ACC112 (cell line): ENCODE results near the gene RAP1GAP2.

Source experiments
- H2AFZ ChIP-seq: fragments of 200-600 bp; sonication (generic); one replicate; pipeline ENCODE4 v1.6.0; 2017; ENCODE audit warnings: antibody characterized with exemption, low read length; ENCODE audit not compliant: unreplicated experiment
- H3K27ac ChIP-seq: fragments of 200-600 bp; sonication (generic); 2 replicates; pipeline ENCODE4 v1.5.1; 2014; ENCODE audit warnings: low read depth, mild to moderate bottlenecking, antibody characterized with exemption, low read length, moderate library complexity
- H3K27me3 ChIP-seq: fragments of 200-600 bp; sonication (generic); 2 replicates; pipeline ENCODE4 v1.6.1; 2014; ENCODE audit warnings: mild to moderate bottlenecking, antibody characterized with exemption, low read length, moderate library complexity, mixed read lengths; ENCODE audit not compliant: insufficient read depth
- H3K36me3 ChIP-seq: fragments of 200-600 bp; sonication (generic); 2 replicates; pipeline ENCODE4 v1.6.1; 2016; ENCODE audit warnings: mild to moderate bottlenecking, antibody characterized with exemption, low read length, moderate library complexity, mixed read lengths; ENCODE audit not compliant: insufficient read depth
- H3K4me1 ChIP-seq: fragments of 200-600 bp; sonication (generic); one replicate; pipeline ENCODE4 v1.6.1; 2016; ENCODE audit warnings: low read length, mixed read lengths; ENCODE audit not compliant: insufficient read depth, unreplicated experiment, control insufficient read depth
- H3K4me3 ChIP-seq: fragments of 200-600 bp; sonication (generic); 2 replicates; pipeline ENCODE4 v1.5.1; 2014; ENCODE audit warnings: mild to moderate bottlenecking, low read depth, low read length
- H3K79me2 ChIP-seq: fragments of 200-600 bp; sonication (generic); one replicate; pipeline ENCODE4 v1.6.0; 2016; ENCODE audit warnings: low read length; ENCODE audit not compliant: control insufficient read depth, unreplicated experiment, insufficient read depth

RAP1GAP2 gene

DNA sequence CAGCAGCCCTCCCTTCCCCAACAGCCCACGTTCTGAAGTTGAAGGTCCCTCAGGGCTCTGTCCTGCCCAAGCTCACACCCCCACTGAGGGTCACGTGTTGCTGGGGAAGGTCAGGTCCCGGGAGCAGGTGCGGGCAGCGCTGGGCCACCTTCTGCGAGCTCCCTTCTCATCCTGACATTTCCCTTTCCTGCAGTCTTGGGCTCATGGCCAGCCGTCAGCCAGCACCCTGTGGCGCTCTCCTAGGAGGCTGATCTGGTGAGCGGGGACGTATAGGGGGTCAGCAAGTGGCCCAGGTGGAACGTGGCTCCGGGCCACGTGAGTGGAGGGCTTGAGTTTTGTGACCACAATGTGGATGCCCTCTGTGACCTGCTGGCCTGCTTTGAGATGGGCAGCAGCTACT, 73.4 kb downstream of the RAP1GAP2 start:
- Histone ChIP-seq H3K27me3 (no peaks in the 10 kb centered on the region), H2AFZ (no peak overlapping the region), H3K79me2 (no peaks in the 10 kb centered on the region), H3K4me1 (peaks cover 15% of the 10 kb centered on the region), H3K36me3 (no peaks in the 10 kb centered on the region), H3K27ac (no peak overlapping the region), H3K4me3 (no peak overlapping the region)

DNA sequence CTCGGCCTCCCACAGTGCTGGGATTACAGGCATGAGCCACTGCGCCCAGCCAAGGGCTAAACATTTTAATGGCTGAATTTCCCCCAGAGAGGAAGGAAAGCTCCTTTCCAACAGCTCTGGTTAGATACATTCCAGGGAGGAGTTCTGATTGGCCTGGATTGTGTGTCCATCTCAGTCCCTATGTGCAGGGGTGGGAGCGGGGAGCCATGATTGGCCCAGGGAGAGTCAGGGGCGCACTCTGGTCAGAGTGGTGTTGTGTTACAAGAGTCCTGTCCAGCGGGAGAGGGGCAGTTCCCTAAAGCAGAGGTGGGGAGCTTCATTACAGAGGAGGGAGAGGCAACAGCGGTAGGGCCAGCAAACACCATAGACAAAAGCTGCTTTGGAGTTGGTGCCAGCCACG, 75.0 kb downstream of the RAP1GAP2 start:
- Histone ChIP-seq H3K79me2 (no peaks in the 10 kb centered on the region), H3K27ac (no peak overlapping the region), H3K36me3 (no peaks in the 10 kb centered on the region), H3K4me1 (peaks cover 15% of the 10 kb centered on the region), H2AFZ (no peak overlapping the region), H3K4me3 (no peak overlapping the region), H3K27me3 (no peaks in the 10 kb centered on the region)

- H3K36me3 ChIP-seq: no peaks in the 10 kb centered on the region
- H3K27me3 ChIP-seq: no peaks in the 10 kb centered on the region
- H3K27ac ChIP-seq: no peak overlapping the region
- no peak overlapping the region for H3K4me3 ChIP-seq
- no peak overlapping the region for H2AFZ ChIP-seq
- no peaks in the 10 kb centered on the region for H3K79me2 ChIP-seq
- peaks cover 15% of the 10 kb centered on the region for H3K4me1 ChIP-seq
Measured at GRCh38 chr17:2871720-2872119, 75.5 kb downstream of the RAP1GAP2 start.

DNA sequence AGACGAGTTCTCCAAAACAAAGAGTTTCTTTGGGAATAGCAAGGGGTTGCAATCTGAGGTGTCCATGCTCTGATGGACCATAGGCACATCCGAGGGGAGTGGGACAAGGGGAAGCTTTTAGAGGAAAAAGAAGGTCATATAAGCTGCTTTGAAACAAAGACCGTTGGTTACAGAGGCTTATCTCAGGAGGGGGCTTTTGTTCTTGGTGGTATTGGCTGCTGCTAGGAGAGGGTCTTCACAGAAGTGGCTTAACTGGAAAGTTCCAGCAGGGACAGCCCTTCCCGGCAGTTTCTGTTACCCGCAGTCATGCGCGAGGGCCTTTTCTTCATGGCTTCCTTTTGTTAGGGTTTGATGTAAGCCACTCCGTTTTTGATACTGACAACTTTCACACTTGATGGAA, 76.0 kb downstream of the RAP1GAP2 start:
- Histone ChIP-seq H3K4me1 (peaks cover 10% of the 10 kb centered on the region), H3K36me3 (no peaks in the 10 kb centered on the region), H3K27ac (no peak overlapping the region), H2AFZ (no peak overlapping the region), H3K79me2 (no peaks in the 10 kb centered on the region), H3K4me3 (no peak overlapping the region), H3K27me3 (no peaks in the 10 kb centered on the region)

- H3K27ac ChIP-seq: no peak overlapping the region
- no peak overlapping the region for H2AFZ ChIP-seq
- H3K36me3 ChIP-seq: no peaks in the 10 kb centered on the region
- no peaks in the 10 kb centered on the region for H3K4me1 ChIP-seq
- H3K4me3 ChIP-seq: no peak overlapping the region
- H3K27me3 ChIP-seq: no peaks in the 10 kb centered on the region
- H3K79me2 ChIP-seq: no peaks in the 10 kb centered on the region
Measured at GRCh38 chr17:2874189-2874686, 78.0 kb downstream of the RAP1GAP2 start.

- no peak overlapping the region for H3K27ac ChIP-seq
Measured at GRCh38 chr17:2875608-2876007, 79.4 kb downstream of the RAP1GAP2 start.

GRCh38 chr17:2876467-2876866, 80.2 kb downstream of the RAP1GAP2 start:
- H3K27me3 ChIP-seq: no peaks in the 10 kb centered on the region
- H3K4me3 ChIP-seq: no peak overlapping the region
- H3K4me1 ChIP-seq: no peaks in the 10 kb centered on the region
- H3K79me2 ChIP-seq: no peaks in the 10 kb centered on the region
- H3K27ac ChIP-seq: no peak overlapping the region
- H2AFZ ChIP-seq: no peak overlapping the region
- no peaks in the 10 kb centered on the region for H3K36me3 ChIP-seq

More at GRCh38 chr17:2875608-2876007, 79.4 kb downstream of the RAP1GAP2 start:
- H3K4me1 ChIP-seq: no peaks in the 10 kb centered on the region
- no peaks in the 10 kb centered on the region for H3K79me2 ChIP-seq
- H3K4me3 ChIP-seq: no peak overlapping the region
- H2AFZ ChIP-seq: no peak overlapping the region
- H3K36me3 ChIP-seq: no peaks in the 10 kb centered on the region
- no peaks in the 10 kb centered on the region for H3K27me3 ChIP-seq

GRCh38 chr17:2878751-2879254, 82.6 kb downstream of the RAP1GAP2 start:
- no peaks in the 10 kb centered on the region for H3K36me3 ChIP-seq
- no peak overlapping the region for H3K4me3 ChIP-seq
- no peaks in the 10 kb centered on the region for H3K79me2 ChIP-seq
- H2AFZ ChIP-seq: no peak overlapping the region
- no peak overlapping the region for H3K27ac ChIP-seq
- no peaks in the 10 kb centered on the region for H3K27me3 ChIP-seq
- peaks cover 10% of the 10 kb centered on the region for H3K4me1 ChIP-seq

DNA sequence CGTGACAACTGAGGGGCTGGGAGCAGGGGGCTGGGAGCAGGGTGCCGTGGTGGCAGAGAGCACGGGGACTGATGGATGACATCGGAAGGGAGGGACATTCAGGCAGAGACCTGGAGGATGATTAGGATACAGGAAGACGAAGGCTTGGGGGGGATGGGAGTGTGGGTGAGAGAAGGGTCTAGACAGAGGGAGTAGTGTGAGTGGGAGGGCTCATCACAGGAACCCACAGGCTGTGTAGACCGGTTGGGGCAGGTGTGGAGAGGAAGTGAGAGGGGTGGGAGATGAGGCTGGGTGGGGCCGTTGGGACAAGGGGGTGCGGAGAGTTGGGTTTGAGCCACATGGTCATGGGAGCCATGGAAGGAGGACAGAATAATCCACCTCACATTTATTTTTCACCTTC, 83.8 kb downstream of the RAP1GAP2 start:
- H3K4me1 ChIP-seq: peaks cover 12% of the 10 kb centered on the region
- no peak overlapping the region for H2AFZ ChIP-seq
- no peaks in the 10 kb centered on the region for H3K79me2 ChIP-seq
- H3K36me3 ChIP-seq: no peaks in the 10 kb centered on the region
- H3K27me3 ChIP-seq: no peaks in the 10 kb centered on the region
- H3K4me3 ChIP-seq: no peak overlapping the region
- H3K27ac ChIP-seq: no peak overlapping the region

GRCh38 chr17:2881295-2881694, 85.1 kb downstream of the RAP1GAP2 start:
- H3K27me3 ChIP-seq: no peaks in the 10 kb centered on the region
- no peak overlapping the region for H3K4me3 ChIP-seq
- H3K4me1 ChIP-seq: peaks cover 12% of the 10 kb centered on the region
- H3K79me2 ChIP-seq: no peaks in the 10 kb centered on the region
- H3K36me3 ChIP-seq: no peaks in the 10 kb centered on the region
- no peak overlapping the region for H3K27ac ChIP-seq
- H2AFZ ChIP-seq: no peak overlapping the region

DNA sequence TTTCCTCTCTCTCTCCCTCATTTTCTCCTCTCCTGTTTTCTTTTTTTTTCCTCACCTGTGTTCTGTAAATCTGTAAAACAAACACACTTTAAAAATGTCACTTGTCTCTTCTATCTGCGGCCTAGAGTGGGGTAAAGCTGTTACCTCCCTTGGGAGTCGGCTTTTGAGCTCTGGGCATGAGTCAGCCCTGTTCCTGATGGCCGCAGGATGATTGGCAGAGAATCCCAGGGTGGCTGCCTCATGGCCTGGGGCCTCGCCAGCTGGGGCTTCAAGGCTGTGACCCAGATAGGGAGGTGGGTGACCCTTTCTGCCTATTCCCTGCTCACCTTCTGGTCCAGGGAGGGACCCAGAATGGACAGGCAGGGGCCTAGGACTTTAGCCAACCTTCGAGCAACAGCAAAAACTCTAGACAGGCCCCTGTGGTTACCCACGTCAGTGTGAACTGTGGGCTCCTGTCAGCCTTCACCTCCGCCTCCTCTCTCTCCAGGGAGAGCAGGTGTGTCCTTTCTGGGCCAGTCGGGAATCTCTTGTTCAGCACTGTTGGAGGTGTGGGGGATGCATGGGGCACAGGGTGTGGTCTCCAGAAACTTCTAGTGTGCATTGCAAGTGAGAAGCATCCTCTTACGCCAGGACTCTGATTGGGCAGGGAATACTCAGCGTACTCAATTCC, 87.4 kb downstream of the RAP1GAP2 start:
- no peak overlapping the region for H2AFZ ChIP-seq
- no peaks in the 10 kb centered on the region for H3K36me3 ChIP-seq
- no peak overlapping the region for H3K27ac ChIP-seq
- no peak overlapping the region for H3K4me3 ChIP-seq
- no peaks in the 10 kb centered on the region for H3K79me2 ChIP-seq
- H3K27me3 ChIP-seq: no peaks in the 10 kb centered on the region
- H3K4me1 ChIP-seq: peaks cover 12% of the 10 kb centered on the region
